K562 (cell line): ENCODE results near the gene RPP14. TPM values are rescaled to one million over a fixed set of nuclear protein-coding genes. Genes with fewer than 3 reads are reported as not detected.

ENCODE experiments used
- ATF3 ChIP-seq, 2 experiments: fragments of 450-650 bp in 1 of 2; sonication (generic) in 1 of 2; formaldehyde crosslinking in 1 of 2; IDR thresholded peaks in 1 of 2; conservative IDR thresholded peaks in 1 of 2; 2 replicates each; pipeline versions ENCODE4 v1.6.1 to v1.8.1; 2016 to 2023; ENCODE audit warnings: mild to moderate bottlenecking in 2 of 2, moderate library complexity in 2 of 2, inconsistent platforms in 1 of 2, missing genetic modification reagents in 1 of 2
- CBFA2T3 ChIP-seq: fragments of 450-650 bp; IDR thresholded peaks from 2 replicates; pipeline ENCODE4 v1.6.1; 2017
- DLX4 ChIP-seq: fragments of 250-450 bp; sonication (Bioruptor Pico); IDR thresholded peaks from 2 replicates; pipeline ENCODE4 v1.6.1; 2021; ENCODE audit warnings: mild to moderate bottlenecking
- DNMT1 ChIP-seq: fragments of 450-650 bp; IDR thresholded peaks from 2 replicates; pipeline ENCODE4 v1.6.1; 2016; ENCODE audit warnings: antibody characterized with exemption, mild to moderate bottlenecking
- HES1 ChIP-seq: fragments of 450-650 bp; IDR thresholded peaks from 2 replicates; pipeline ENCODE4 v1.6.1; 2016; ENCODE audit warnings: low read depth, mild to moderate bottlenecking, moderate library complexity
- MECOM ChIP-seq: fragments of 250-450 bp; sonication (Bioruptor Pico); IDR thresholded peaks from 2 replicates; pipeline ENCODE4 v1.8.0; 2022; ENCODE audit warnings: inconsistent platforms
- NCOR1 ChIP-seq: fragments of 450-650 bp; IDR thresholded peaks from 2 replicates; pipeline ENCODE4 v1.6.1; 2016; ENCODE audit warnings: mild to moderate bottlenecking, moderate library complexity
- PPARD ChIP-seq: fragments of 250-450 bp; sonication (Bioruptor Pico); IDR thresholded peaks from 2 replicates; pipeline ENCODE4 v1.8.0; 2022; ENCODE audit warnings: inconsistent platforms, mild to moderate bottlenecking, moderate library complexity
- RFX7 ChIP-seq: fragments of 250-450 bp; sonication (Bioruptor Pico); IDR thresholded peaks from 2 replicates; pipeline ENCODE4 v1.5.1; 2021; ENCODE audit warnings: mild to moderate bottlenecking
- RREB1 ChIP-seq: fragments of 250-450 bp; sonication (Bioruptor Pico); IDR thresholded peaks from 2 replicates; pipeline ENCODE4 v1.4.0; 2020
- SP2 ChIP-seq: IDR thresholded peaks from 2 replicates; pipeline ENCODE4 v1.6.1; 2011; ENCODE audit warnings: mild to moderate bottlenecking, low read depth, low read length, moderate library complexity; ENCODE audit not compliant: poor library complexity, severe bottlenecking; ENCODE audit errors: extremely low read depth
- SRSF1 ChIP-seq: fragments of 200-400 bp; formaldehyde crosslinking; IDR thresholded peaks from 2 replicates; pipeline ENCODE4 v1.6.1; 2017; ENCODE audit warnings: mild to moderate bottlenecking, low read depth, low read length, moderate library complexity
- TAL1 ChIP-seq: fragments of 450-650 bp; IDR thresholded peaks from 2 replicates; pipeline ENCODE4 v1.6.1; 2016; ENCODE audit warnings: mild to moderate bottlenecking
- TCF3 ChIP-seq: sonication (generic); formaldehyde crosslinking; IDR thresholded peaks from 2 replicates; pipeline ENCODE4 v1.4.0; 2020; ENCODE audit warnings: mild to moderate bottlenecking, missing genetic modification reagents
- TEAD2 ChIP-seq: fragments of 450-650 bp; IDR thresholded peaks from 2 replicates; pipeline ENCODE4 v1.6.1; 2016; ENCODE audit warnings: missing genetic modification characterization, control low read depth, missing compliant biosample characterization
- THAP7 ChIP-seq: fragments of 250-450 bp; sonication (Bioruptor Pico); IDR thresholded peaks from 2 replicates; pipeline ENCODE4 v1.5.0; 2021
- ZC3H4 ChIP-seq: sonication (generic); formaldehyde crosslinking; IDR thresholded peaks from 2 replicates; pipeline ENCODE4 v1.9.0; 2021; ENCODE audit warnings: missing genetic modification reagents, borderline replicate concordance
- ZNF511 ChIP-seq: sonication (generic); formaldehyde crosslinking; IDR thresholded peaks from 2 replicates; pipeline ENCODE4 v1.8.0; 2022; ENCODE audit warnings: mild to moderate bottlenecking, missing genetic modification reagents
- ZZZ3 ChIP-seq: fragments of 450-650 bp; IDR thresholded peaks from 2 replicates; pipeline ENCODE4 v1.6.1; 2016; ENCODE audit warnings: antibody characterized with exemption, mild to moderate bottlenecking, moderate library complexity
- polyA plus RNA-seq, 8 experiments: library from polyadenylated mRNA; depleted of rRNA in 4 of 8; stranded (reverse) in 5 of 8; unstranded in 3 of 8; fragments of >200 nt; fragmentation: Nextera tagmentation in 2 of 8; fragmentation: Illumina TruSeq in 1 of 8; extraction: Ambion mirVana in 2 of 8; extraction: Trizol in 1 of 8; gene quantifications; 2 replicates each; pipeline versions ENCODE4 v1.2.1 to v1.2.3, GENCODE V29; 2011 to 2014; ENCODE audit warnings: inconsistent platforms in 1 of 8, missing spikeins in 1 of 8
- total RNA-seq, 7 experiments: library from RNA; depleted of rRNA in 6 of 7; stranded (reverse); fragments of >200 nt in 6 of 7; fragmentation: Illumina TruSeq in 2 of 7; extraction: Trizol in 2 of 7; gene quantifications; 2 replicates each; pipeline versions ENCODE4 v1.2.1 to v1.2.3, GENCODE V29; 2011 to 2021; ENCODE audit warnings: low replicate concordance in 1 of 7

Gene RPP14
- total and polyA plus RNA-seq, 9 of the 15 experiments (the other 6 are each of a cell fraction or from before 2014, with no cell fraction given): 13.5 to 20.8 (median 15.4) TPM

GRCh38 chr3:58323529-58324390 is 17.7 kb downstream of the RPP14 start (continued):
- no peak for TF ChIP-seq TEAD2 (tag)
- TF ChIP-seq HES1: no peak
- TF ChIP-seq TAL1: peak; percentile 52; the same call in 1 of the 2 replicates
- no peak for TF ChIP-seq MECOM
- peak; percentile 47; the same call in 1 of the 2 replicates for TF ChIP-seq NCOR1
- no peak for TF ChIP-seq RFX7 (CRISPR knock-in tag)
- peak; percentile 79 for TF ChIP-seq CBFA2T3
- TF ChIP-seq PPARD (CRISPR knock-in tag): no peak
- no peak for TF ChIP-seq ZNF511 (CRISPR knock-in tag)
- TF ChIP-seq DNMT1: no peak
- TF ChIP-seq TCF3 (CRISPR knock-in tag): peak; percentile 53; the same call in 1 of the 2 replicates
- TF ChIP-seq DLX4 (CRISPR knock-in tag): no peak
- TF ChIP-seq RREB1: no peak
- TF ChIP-seq SP2: no peak
- no peak for TF ChIP-seq SRSF1
- no peak for TF ChIP-seq ATF3 (IDR thresholded peaks at IDR 0.05)
- no peak for TF ChIP-seq ATF3 (CRISPR knock-in tag; conservative IDR thresholded peaks at IDR 0.05)
- no peak for TF ChIP-seq ZC3H4 (CRISPR knock-in tag)
- no peak for TF ChIP-seq THAP7 (CRISPR knock-in tag)
- TF ChIP-seq ZZZ3: no peak
